Right ventricle myocardium inferior (tissue), 1 donor: ENCODE measurements around the gene NPM1. TPM values are rescaled to one million over a fixed set of nuclear protein-coding genes. Genes with fewer than 3 reads are reported as not detected.

Experiments
- ATAC-seq: fragments of 200-7000 bp; cut with Tn5 transposase; one replicate; pipeline ENCODE4 v1.9.1; 2020; ENCODE audit warnings: mild to moderate bottlenecking, moderate library complexity
- DNase-seq: peaks from one replicate; pipeline ENCODE4 v3.0.0; 2021; ENCODE audit errors: missing footprints
- intact Hi-C: fragments of 100-400 bp; cut with DNase I; formaldehyde crosslinking; loops from one replicate; pipeline ENCODE4 v1.11.0; 2022
- total RNA-seq: library from RNA; stranded (reverse); fragmentation: NEBNext Ultra II Directional; extraction: Animal tissue kit (Norgen Biotek cat#: 25700); gene quantifications from one replicate; pipeline ENCODE4 v1.2.1, GENCODE V29; 2021
- donor health status: DM: no; HTN: yes; CAD: no; lungs with severe emphysema.

Gene NPM1
- total RNA-seq, 1 donor from 2014 or later = 365 TPM

DNA sequence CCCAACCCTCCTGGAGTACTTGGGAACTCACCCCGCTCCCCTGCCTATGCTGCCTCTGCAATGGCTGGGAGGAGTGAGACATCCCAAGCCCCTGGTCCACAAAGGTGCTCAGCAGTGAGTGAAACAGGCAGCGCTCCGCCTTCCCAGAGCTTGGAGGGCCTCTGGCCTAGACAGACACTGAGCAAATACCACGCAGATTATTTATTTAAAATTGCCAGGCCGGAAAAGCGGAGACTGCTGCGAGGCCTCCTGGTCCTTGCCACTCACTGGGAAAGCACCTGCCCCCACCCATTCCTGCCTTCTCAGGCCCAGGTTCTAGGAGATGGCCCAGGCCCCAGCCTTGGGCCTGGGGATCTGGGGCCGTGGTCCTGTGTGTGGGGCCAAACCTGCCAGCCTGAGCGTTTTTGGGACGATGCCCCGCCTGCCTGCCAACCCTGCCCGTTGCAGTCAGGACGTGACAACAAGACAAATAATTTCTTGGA lies 49.2 kb downstream of the NPM1 start:
- DNase-seq (no peak), ATAC-seq (no peak)
- intact Hi-C loops = no loop called here

DNA sequence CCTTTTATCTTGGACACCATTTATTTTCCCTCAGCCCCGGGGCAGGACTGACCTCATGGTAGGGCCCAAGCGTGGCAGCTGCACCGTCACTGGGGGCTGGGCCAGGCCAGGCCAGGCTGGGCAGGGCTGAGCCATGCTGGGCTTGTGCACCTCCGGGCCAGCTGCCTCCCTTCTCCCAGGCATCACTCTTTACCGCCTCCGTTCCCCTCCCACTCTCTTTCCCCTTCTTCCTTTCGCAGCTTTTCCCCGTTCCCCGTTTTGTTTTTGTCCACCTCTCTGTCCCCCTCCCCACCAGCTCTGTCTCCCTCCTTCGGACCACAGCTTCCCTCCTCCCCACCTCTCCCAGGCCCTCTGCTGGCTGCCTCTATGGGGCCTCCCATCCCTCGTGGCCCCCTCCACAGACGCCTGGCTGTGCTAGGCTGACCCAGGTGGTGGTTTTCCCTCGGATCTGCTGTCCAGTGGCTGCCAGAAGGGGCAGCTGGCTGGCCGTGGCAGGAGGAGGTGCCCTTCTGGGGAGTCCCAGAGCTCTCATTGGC lies 49.7 kb downstream of the NPM1 start:
- intact Hi-C loops = no loop called here
- ATAC-seq = no peak
- no peak for DNase-seq

DNA sequence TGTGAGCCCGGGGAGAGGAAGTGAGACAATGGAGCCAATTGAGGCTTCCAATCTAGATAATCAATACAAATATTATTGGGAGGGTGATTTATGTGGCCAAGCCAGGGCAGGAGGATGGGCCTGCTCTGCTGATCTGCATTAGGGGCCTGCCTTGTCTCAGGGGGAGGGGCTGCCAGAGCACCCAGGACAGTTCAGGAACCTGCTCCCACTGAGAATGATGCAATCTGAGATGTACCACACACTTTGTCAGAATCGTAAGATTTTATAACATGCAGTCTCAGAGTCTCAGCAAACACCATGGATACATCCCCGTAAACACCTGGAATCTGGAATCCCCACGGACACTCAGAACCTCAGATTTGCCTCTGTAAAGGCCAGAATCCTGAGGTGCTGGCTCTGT lies 51.1 kb downstream of the NPM1 start:
- ATAC-seq = no peak

DNA sequence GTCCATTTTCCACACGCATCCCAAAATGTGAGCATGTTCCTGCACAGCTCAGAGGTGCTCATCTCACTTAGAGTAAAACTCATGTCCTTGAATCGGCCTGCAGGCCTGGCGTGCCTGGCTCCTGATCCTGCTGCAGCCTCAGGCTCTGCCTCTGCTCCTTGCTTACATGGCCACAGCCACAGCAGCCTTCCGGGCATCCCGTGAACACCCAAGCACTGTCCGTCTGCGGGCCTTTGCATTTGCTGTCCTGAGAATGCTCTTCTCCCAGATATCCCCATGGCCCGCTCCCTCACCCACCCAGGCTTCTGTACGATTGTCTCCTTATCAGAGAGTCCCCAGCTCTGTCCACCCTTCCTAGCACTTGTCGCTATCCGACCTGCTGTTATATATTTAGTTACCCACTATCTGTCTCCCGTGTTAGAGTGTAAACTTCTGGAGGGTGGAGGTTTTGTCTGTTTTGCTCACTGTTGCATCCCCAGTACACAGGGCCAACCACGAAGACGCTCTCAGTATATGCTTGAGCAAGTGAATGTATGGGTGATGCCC lies 53.7 kb downstream of the NPM1 start:
- intact Hi-C loops = no loop called here
- ATAC-seq (peak; percentile 27), DNase-seq (no peak)

More for the DNA sequence above, 51.1 kb downstream of the NPM1 start:
- DNase-seq = no peak
- intact Hi-C loops = no loop called here

GRCh38 chr5:171442287-171443042 lies 54.8 kb downstream of the NPM1 start:
- DNase-seq (no peak), ATAC-seq (no peak)
- intact Hi-C loops = no loop called here

DNA sequence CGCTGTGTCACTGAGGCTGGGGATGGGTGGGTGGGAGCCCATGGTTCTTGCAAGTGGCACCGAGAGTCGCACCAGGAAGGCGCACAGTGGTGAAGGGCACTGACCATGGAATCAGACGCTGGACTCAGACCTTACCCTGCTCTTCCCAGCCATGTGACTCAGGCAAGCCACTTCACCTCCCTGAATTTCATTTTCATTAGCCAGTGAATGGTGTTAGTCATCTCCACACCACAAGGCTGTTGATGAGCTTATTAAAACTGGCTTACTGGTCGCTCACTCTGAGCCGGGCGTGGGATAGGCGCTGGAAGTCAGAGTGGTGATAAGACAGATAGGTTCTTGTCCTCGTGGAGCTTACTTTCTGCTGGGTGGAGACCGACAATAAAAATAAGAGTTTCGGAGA lies 56.9 kb downstream of the NPM1 start:
- ATAC-seq (no peak), DNase-seq (no peak)
- intact Hi-C loops = no loop called here

DNA sequence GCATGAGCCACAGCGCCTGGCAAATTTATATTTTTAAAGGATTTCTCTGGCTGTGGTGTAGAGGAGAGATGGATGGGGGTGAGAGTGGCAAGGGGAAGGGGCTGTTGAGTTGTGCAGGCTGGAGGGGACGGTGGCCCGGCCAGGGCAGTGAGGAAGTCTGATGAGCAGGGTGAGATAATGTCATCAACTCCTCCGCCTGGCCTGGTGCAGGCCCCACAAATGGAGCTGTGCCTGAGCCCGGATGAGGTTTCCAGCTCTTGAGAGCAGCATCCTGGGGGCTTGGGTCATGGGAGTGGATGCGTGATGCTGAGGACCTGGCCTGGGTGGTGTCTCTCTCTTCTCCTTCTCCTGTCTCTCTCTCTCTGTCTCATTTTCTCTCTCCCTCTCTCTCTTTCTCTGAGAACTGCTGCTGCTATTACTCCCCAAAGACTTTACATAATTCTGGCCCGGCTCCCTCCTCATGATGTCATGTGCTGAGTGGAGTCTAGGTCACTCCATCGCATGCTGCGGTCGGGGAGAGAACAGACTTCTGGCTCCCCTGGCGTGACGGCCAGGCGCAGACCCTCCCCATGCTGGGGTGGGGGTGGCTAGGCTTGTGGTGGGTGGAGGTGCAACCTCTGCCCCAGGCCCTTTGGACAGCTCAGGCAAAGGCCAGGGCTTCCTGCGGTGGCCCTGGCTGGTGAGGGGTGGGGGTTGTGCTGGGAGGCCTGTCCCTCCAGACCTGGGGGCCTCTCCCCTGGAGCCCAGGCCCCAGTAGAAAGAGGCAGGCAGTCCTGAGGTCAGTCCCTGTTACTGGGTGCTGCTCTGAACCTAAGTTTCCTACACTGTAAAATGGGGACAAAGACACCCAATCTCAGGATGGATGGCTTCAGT lies 58.2 kb downstream of the NPM1 start:
- DNase-seq = peak; percentile 80
- peak; percentile 78 for ATAC-seq

GRCh38 chr5:171447226-171447625 lies 59.6 kb downstream of the NPM1 start:
- no peak for ATAC-seq
- intact Hi-C loops = no loop called here
- DNase-seq = no peak

More for the DNA sequence above, 58.2 kb downstream of the NPM1 start:
- intact Hi-C loops = no loop called here

DNA sequence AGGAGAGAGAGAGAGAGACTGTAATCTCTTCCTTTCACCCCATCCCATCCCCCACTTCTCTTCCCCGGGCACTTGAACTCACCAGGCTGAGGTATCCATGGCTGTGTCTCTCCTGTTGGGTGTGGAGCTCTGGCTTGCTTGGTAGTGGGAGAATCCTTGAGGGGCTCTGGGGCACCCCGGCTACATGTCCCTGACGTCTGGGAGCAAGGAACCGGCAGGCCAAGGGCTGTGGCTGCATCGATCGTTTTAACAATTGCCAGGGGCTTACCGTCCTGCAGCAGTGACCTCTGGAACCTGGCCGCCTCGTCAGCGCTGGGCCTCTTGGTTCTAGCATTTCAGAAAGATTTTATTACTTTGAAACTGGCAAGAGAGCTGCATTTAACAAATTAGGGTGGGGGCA lies 61.8 kb downstream of the NPM1 start:
- DNase-seq = no peak
- ATAC-seq = no peak
- intact Hi-C loops = no loop called here

DNA sequence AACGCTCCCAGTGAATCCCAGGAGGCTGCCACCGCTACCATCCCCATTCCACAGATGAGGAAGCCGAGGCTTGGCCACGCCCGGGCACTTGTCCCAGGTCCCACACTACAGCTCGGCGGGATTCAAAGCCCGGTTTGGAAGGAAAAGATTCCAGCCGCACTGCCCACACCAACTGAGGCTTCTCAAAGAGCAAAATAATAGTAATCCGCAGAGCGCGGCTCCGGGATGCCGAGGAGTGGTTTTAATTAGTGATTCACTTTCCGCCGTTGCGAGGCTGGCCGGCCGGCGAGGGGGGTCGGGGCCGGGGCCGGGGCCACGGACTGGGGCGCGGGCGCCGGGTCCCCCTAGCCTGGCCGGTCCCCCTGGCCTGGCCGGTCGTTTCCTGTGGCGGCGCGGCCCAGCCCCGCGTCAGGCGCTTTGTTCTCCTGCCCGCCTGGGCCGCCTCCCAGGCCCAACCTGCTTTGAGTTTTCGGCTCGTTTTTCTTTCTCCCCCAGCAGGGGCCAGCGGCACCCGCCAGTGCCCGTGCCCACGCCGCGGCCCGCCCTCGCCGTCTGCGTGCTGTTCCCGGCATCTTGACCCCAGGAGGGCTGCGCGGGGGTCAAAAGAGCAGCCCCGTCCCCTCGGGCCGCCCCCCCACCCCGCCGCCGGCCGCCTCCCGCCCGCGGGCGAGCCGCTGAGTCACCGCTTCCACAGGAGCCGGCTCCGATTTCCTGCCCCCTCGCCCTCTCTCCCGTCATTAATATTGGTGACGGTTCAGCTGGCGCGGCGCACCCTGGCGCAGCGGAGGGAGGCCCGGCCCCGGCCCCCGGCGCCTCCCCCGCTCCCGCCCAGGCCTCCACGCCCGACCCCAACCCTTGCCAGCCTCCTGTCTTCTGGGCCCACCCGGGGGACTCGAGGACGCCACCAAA lies 63.0 kb downstream of the NPM1 start:
- intact Hi-C loops = no loop called here
- ATAC-seq (peak; percentile 58), DNase-seq (peak; percentile 78)

DNA sequence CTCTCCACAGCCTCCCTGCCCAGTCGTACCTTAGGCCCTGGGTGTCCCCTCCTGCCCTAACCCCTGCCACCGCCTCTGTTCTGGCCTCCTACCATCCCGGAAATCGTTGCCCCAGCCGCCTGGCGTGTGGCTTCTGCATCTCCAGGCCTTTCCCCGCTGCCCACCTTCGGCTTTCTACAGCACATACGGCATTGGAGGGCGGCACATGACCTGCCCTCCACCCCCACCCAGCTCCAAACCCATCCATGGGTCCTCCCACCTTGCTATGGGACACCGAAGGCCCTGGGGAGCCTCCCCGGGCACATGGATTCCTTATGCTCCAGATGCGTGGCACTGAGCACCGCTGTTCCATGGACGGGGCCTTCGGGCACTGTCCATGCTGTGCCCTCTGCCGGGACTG lies 63.8 kb downstream of the NPM1 start:
- DNase-seq (no peak), ATAC-seq (no peak)
- intact Hi-C loops = no loop called here

GRCh38 chr5:171453056-171453725 lies 65.5 kb downstream of the NPM1 start:
- intact Hi-C loops = no loop called here
- no peak for DNase-seq
- ATAC-seq = no peak

DNA sequence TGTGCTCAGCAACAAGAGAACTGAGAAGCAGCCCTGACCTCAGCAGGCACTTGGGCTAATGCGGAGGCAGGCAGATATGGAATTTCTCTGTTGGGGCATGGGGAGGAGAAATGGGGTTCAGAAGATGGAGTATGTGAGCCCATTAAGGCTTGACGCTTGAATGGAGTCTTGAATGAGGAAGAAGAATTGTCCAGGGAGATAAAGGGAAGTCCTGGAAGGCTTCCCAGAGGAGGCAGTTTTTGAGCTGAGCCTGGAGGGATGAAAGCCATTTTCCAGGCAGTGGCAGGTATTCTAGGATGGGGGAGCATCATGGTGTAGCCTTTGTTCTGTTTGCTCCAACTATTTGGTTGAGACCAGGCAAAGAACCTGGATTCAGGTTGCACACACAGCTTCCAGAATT lies 66.3 kb downstream of the NPM1 start:
- DNase-seq = no peak
- ATAC-seq = no peak

GRCh38 chr5:171454549-171454948 lies 66.9 kb downstream of the NPM1 start:
- DNase-seq = no peak
- ATAC-seq = no peak
- intact Hi-C loops = no loop called here

More for the DNA sequence above, 66.3 kb downstream of the NPM1 start:
- intact Hi-C loops = no loop called here

- ATAC-seq (no peak), DNase-seq (no peak)
- intact Hi-C loops = no loop called here
Measured at GRCh38 chr5:171455522-171455921, 67.9 kb downstream of the NPM1 start.

DNA sequence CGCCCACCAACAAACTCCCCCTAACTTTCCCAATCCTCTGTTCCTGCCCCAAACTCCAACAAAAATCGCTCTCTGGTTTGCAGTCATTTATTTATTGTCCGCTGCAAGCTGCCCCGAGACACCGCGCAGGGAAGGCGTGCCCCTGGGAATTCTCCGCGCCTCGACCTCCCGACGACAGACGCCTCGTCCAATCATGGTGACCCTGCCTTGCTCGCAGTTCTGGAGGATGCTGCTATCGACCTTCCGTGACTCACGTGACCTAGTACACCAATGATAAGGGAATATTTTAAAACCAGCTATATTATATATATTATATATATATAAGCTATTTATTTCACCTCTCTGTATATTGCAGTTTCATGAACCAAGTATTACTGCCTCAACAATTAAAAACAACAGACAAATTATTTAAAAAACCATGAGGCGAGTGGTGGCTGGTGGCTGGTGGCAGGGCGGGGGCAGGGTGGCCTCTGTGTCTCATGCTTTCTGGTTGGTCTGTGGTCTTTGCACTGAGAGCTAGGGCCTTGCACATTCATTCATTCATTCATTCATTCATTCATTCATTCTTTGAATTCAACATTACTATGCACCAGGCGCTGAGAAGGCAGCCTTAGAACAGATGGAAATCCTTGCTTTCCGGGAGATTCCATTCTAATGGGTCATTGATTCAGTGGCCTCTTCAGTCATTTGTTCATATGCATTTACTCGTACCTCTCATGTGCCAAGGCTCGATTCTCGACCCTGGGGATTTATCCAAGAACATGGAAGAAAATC lies 69.7 kb downstream of the NPM1 start:
- ATAC-seq (no peak), DNase-seq (no peak)
- intact Hi-C loops = no loop called here

GRCh38 chr5:171459839-171460238 lies 72.2 kb downstream of the NPM1 start:
- ATAC-seq (no peak), DNase-seq (no peak)
- intact Hi-C loops = no loop called here
